Prostate gland (tissue), 2 donors: Measurements from ENCODE around the gene CTSD. TPM values are rescaled to one million over a fixed set of nuclear protein-coding genes. Genes with fewer than 3 reads are reported as not detected.

Experiments used
- DNase-seq: peaks from one replicate; pipeline ENCODE4 v3.0.0-alpha.2; 2019; ENCODE audit warnings: low spot score
- H3K27ac ChIP-seq, 2 donors: fragments of 200-600 bp; sonication (generic); 2 replicates each; pipeline ENCODE4 v1.5.1; 2017 to 2019
- H3K27me3 ChIP-seq: fragments of 200-600 bp; sonication (generic); replicated peaks from 2 replicates; pipeline ENCODE4 v1.5.1; 2019; ENCODE audit not compliant: insufficient read depth
- H3K36me3 ChIP-seq, 2 donors: fragments of 200-600 bp; sonication (generic); 1 replicate in 1 of 2; 2 replicates in 1 of 2; pipeline versions ENCODE4 v1.5.1 to v1.8.1; 2017 to 2019
- H3K4me1 ChIP-seq: fragments of 200-600 bp; sonication (generic); replicated peaks from 2 replicates; pipeline ENCODE4 v1.5.1; 2019
- H3K4me3 ChIP-seq, 2 donors: fragments of 200-600 bp; sonication (generic); 2 replicates each; pipeline ENCODE4 v1.5.1; 2017 to 2019
- H3K9me3 ChIP-seq: fragments of 200-600 bp; sonication (generic); 2 replicates; pipeline ENCODE4 v1.5.1; 2017
- POLR2A ChIP-seq: fragments of 450-650 bp; IDR thresholded peaks from one replicate; pipeline ENCODE4 v1.6.1; 2016; ENCODE audit warnings: antibody characterized with exemption, mild to moderate bottlenecking
- POLR2AphosphoS5 ChIP-seq: sonication (generic); formaldehyde crosslinking; IDR thresholded peaks from one replicate; pipeline ENCODE4 v1.6.1; 2017; ENCODE audit warnings: antibody characterized with exemption
- WGBS: methylation state at CpG from one replicate; pipeline ENCODE4 v1.1.5; 2018; 5-methylcytosine and 5-hydroxymethylcytosine counted together
- intact Hi-C: fragments of 100-400 bp; cut with DNase I; formaldehyde crosslinking; loops from one replicate; pipeline ENCODE4 v1.14.2; 2022
- total RNA-seq, 2 donors: library from RNA; depleted of rRNA; stranded (reverse); fragments of >200 nt; gene quantifications; one replicate each; pipeline ENCODE4 v1.1.0, GENCODE V29; 2016
- TF ChIP-seq, protein P1 (sequence below), 4 experiments: fragments of 200-600 bp in 2 of 4; fragments of 450-650 bp in 2 of 4; sonication (generic) in 2 of 4; IDR thresholded peaks; 1 replicate in 3 of 4; 2 replicates in 1 of 4; pipeline ENCODE4 v1.5.1; 2016 to 2019; ENCODE audit warnings: antibody characterized with exemption in 4 of 4, mild to moderate bottlenecking in 2 of 4, moderate library complexity in 2 of 4

CTSD gene
- total RNA-seq, 2 donors from 2014 or later, result 497 to 983 TPM

DNA sequence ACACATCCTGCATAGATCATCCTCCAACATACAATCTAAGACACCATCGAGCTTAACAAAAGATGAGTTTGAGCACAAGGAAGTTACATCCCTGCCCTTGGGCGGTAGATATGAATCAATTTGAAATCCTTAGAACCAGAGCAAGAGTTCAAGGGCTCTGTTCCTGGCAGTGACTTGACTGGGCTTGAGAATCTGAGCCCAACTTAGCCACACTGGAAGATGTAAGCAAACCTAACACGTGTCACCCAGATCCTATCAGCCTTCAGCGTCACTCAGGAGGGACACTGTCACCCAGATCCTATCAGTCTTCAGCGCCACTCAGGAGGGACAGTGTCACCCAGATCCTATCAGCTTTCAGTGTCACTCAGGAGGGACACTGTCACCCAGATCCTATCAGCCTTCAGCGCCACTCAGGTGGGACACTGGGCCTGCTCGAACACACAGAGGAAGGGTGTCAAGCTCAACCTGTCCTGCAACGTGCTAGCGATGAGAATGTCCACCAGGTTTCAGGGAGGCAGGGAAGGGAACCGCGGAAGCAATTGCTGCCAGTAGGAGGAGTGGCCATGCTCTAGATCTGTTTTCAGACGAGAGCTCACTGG, 32.8 kb upstream of the CTSD start:
- H3K4me1 ChIP-seq, result no peaks in the 10 kb centered on the region
- no peak overlapping the region for H3K27ac ChIP-seq
- H3K4me3 ChIP-seq, result no peak overlapping the region
- no peak for TF ChIP-seq POLR2AphosphoS5
- TF ChIP-seq, protein P1, sequence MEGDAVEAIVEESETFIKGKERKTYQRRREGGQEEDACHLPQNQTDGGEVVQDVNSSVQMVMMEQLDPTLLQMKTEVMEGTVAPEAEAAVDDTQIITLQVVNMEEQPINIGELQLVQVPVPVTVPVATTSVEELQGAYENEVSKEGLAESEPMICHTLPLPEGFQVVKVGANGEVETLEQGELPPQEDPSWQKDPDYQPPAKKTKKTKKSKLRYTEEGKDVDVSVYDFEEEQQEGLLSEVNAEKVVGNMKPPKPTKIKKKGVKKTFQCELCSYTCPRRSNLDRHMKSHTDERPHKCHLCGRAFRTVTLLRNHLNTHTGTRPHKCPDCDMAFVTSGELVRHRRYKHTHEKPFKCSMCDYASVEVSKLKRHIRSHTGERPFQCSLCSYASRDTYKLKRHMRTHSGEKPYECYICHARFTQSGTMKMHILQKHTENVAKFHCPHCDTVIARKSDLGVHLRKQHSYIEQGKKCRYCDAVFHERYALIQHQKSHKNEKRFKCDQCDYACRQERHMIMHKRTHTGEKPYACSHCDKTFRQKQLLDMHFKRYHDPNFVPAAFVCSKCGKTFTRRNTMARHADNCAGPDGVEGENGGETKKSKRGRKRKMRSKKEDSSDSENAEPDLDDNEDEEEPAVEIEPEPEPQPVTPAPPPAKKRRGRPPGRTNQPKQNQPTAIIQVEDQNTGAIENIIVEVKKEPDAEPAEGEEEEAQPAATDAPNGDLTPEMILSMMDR (IDR thresholded peaks at IDR 0.05), result peak in 1 of 4 experiments; percentile 22
- DNase-seq, result no peak
- no peaks in the 10 kb centered on the region for H3K27me3 ChIP-seq
- no peaks in the 10 kb centered on the region for H3K36me3 ChIP-seq
- WGBS, result 35% methylated on average over 12 of the region's 12 CpGs
- no peaks in the 10 kb centered on the region for H3K9me3 ChIP-seq
- intact Hi-C loops, result no loop called here

DNA sequence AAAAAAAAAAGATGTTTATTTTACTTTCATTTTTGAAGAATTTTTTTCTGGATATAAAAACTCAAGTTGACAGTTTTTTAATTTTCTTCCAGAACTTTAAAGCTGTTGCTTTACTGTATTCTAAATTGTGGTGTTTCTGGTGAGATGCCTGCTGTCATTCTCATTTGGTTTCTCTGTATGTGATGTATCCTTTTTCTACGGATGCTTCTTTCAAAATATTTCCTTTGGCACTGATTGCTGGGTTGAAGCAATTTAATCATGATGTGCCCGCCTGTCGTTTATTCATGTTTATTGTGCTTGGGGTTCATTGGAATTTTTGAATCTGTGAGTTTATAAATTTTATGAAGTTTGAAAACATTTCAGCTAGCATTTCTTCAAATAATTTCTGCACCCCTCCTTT, 29.4 kb upstream of the CTSD start:
- intact Hi-C loops, result no loop called here
- TF ChIP-seq, protein P1 (IDR thresholded peaks at IDR 0.05), result no peak
- TF ChIP-seq POLR2A, result no peak
- TF ChIP-seq POLR2AphosphoS5, result no peak

DNA sequence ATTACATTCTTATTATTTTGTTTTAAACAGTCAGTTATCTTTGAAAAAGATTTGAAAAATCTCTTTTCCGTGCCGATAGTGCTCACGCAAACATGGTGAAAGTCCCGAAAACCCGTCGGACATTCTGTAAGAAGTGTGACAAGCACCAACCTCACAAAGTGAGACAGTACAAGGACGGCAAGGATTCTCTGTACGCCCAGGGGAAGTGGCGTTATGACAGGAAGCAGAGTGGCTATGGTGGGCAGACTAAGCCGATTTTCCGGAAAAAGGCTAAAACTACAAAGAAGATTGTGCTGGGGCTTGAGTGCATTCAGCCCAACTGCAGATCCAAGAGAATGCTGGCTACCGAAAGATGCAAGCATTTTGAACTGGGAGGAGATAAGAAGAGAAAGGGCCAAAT, 28.7 kb upstream of the CTSD start:
- no peaks in the 10 kb centered on the region for H3K9me3 ChIP-seq
- no peaks in the 10 kb centered on the region for H3K27me3 ChIP-seq
- no peaks in the 10 kb centered on the region for H3K36me3 ChIP-seq
- intact Hi-C loops, result no loop called here
- TF ChIP-seq POLR2A (no peak), POLR2AphosphoS5 (no peak)
- TF ChIP-seq, protein P1 (IDR thresholded peaks at IDR 0.05), result no peak
- no peak overlapping the region for H3K27ac ChIP-seq
- H3K4me1 ChIP-seq, result no peaks in the 10 kb centered on the region
- 76% methylated on average over 12 of the region's 12 CpGs for WGBS
- DNase-seq, result no peak
- H3K4me3 ChIP-seq, result no peak overlapping the region

More for the DNA sequence above, 29.4 kb upstream of the CTSD start:
- 26% methylated on average over 3 of the region's 3 CpGs for WGBS
- no peak overlapping the region for H3K4me3 ChIP-seq
- H3K36me3 ChIP-seq, result no peaks in the 10 kb centered on the region
- H3K4me1 ChIP-seq, result no peaks in the 10 kb centered on the region
- no peak for DNase-seq
- no peaks in the 10 kb centered on the region for H3K9me3 ChIP-seq
- no peaks in the 10 kb centered on the region for H3K27me3 ChIP-seq
- H3K27ac ChIP-seq, result no peak overlapping the region

DNA sequence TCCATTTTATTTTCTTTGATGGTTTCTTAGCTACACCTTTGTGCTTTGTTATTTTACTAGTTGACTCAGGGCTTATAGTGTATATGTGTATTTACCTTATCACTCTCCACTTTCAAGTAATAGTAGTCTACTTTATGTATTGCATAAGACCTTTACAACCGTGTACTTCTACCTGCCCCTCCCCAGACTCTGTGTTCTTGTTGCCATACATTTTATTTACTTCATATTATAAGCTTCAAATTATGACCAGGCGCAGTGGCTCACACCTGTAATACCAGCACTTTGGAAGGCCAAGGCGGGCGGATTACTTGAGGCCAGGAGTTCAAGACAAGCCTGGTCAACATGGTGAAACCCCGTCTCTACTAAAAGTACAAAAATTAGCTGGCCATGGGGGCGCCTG, 28.2 kb upstream of the CTSD start:
- Histone ChIP-seq H3K27me3 (no peaks in the 10 kb centered on the region), H3K4me1 (no peaks in the 10 kb centered on the region), H3K36me3 (no peaks in the 10 kb centered on the region), H3K27ac (no peak overlapping the region), H3K9me3 (no peaks in the 10 kb centered on the region), H3K4me3 (no peak overlapping the region)
- intact Hi-C loops, result no loop called here
- no peak for DNase-seq
- TF ChIP-seq, protein P1 (IDR thresholded peaks at IDR 0.05), result no peak
- TF ChIP-seq POLR2A (no peak), POLR2AphosphoS5 (no peak)
- WGBS, result 66% methylated on average over 6 of the region's 6 CpGs

DNA sequence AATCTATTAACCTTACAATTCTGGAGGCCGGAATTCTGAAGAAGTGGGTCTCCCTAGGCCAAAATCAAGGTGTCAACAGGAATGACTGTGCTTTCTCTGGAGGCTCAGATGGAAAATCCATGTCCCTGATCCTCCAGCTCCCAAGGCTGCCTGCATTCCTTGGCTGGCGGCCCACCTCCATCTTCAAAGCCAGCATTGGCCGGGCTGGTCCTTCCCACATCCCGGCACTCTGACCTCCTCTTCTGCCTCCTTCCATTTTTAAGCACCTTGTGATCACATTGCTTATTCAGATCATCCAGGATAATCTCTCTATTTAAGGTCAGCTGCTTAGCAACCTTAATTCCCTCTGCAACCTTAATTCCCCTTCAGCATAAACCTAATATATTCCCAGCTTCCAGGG, 22.7 kb upstream of the CTSD start:
- Histone ChIP-seq H3K27me3 (no peaks in the 10 kb centered on the region), H3K36me3 (no peaks in the 10 kb centered on the region), H3K9me3 (no peaks in the 10 kb centered on the region), H3K4me1 (no peaks in the 10 kb centered on the region), H3K4me3 (no peak overlapping the region), H3K27ac (no peak overlapping the region)
- 92% methylated on average over 4 of the region's 4 CpGs for WGBS
- TF ChIP-seq POLR2A, result no peak
- no peak for TF ChIP-seq POLR2AphosphoS5
- TF ChIP-seq, protein P1 (IDR thresholded peaks at IDR 0.05), result no peak
- no peak for DNase-seq
- intact Hi-C loops, result no loop called here
